Measurements from ENCODE around the gene STPG3.

DNA sequence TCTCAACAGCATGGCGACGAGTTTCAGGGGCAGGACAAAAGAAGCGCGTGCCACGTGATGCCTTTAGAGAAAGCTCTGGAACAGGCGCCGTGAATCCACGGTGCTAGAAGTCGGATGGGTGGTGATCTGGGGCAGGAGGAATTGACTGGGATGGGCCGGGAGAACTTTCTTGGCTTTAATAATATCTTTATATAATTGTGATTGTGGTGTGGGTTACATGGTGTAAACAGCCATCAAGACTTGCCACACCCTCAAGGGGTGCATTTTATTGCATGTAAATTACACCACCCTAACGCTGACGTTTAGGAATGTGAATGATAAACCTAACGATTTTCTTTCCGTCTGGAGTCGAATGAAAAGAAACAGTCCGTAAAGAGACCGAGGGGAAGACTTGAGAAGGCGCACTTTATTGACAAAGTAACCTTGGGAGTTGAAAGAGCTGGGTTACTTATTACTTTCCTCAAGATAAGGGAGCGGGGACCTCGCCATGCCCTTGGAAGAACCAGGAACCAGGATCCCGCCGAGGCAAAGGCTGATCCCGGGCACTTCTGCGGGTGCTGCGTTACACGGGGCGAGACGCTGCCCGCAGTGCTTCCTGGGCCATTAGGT is 42.5 kb downstream of the STPG3 start:
- no peak for TF ChIP-seq RAD21 (IDR thresholded peaks at IDR 0.05)
- TF ChIP-seq, protein P1, sequence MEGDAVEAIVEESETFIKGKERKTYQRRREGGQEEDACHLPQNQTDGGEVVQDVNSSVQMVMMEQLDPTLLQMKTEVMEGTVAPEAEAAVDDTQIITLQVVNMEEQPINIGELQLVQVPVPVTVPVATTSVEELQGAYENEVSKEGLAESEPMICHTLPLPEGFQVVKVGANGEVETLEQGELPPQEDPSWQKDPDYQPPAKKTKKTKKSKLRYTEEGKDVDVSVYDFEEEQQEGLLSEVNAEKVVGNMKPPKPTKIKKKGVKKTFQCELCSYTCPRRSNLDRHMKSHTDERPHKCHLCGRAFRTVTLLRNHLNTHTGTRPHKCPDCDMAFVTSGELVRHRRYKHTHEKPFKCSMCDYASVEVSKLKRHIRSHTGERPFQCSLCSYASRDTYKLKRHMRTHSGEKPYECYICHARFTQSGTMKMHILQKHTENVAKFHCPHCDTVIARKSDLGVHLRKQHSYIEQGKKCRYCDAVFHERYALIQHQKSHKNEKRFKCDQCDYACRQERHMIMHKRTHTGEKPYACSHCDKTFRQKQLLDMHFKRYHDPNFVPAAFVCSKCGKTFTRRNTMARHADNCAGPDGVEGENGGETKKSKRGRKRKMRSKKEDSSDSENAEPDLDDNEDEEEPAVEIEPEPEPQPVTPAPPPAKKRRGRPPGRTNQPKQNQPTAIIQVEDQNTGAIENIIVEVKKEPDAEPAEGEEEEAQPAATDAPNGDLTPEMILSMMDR (IDR thresholded peaks at IDR 0.05; ENCODE audit: low read depth, low read length, missing input control), result no peak
- TF ChIP-seq, protein P2, sequence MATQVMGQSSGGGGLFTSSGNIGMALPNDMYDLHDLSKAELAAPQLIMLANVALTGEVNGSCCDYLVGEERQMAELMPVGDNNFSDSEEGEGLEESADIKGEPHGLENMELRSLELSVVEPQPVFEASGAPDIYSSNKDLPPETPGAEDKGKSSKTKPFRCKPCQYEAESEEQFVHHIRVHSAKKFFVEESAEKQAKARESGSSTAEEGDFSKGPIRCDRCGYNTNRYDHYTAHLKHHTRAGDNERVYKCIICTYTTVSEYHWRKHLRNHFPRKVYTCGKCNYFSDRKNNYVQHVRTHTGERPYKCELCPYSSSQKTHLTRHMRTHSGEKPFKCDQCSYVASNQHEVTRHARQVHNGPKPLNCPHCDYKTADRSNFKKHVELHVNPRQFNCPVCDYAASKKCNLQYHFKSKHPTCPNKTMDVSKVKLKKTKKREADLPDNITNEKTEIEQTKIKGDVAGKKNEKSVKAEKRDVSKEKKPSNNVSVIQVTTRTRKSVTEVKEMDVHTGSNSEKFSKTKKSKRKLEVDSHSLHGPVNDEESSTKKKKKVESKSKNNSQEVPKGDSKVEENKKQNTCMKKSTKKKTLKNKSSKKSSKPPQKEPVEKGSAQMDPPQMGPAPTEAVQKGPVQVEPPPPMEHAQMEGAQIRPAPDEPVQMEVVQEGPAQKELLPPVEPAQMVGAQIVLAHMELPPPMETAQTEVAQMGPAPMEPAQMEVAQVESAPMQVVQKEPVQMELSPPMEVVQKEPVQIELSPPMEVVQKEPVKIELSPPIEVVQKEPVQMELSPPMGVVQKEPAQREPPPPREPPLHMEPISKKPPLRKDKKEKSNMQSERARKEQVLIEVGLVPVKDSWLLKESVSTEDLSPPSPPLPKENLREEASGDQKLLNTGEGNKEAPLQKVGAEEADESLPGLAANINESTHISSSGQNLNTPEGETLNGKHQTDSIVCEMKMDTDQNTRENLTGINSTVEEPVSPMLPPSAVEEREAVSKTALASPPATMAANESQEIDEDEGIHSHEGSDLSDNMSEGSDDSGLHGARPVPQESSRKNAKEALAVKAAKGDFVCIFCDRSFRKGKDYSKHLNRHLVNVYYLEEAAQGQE (IDR thresholded peaks at IDR 0.05), result no peak

Measured in liver (tissue), 3 donors.